Measurements from ENCODE around the gene NCAPD2. TPM values are rescaled to one million over a fixed set of nuclear protein-coding genes. Genes with fewer than 3 reads are reported as not detected.

The NCAPD2 gene
- total and polyA plus RNA-seq, 12 donors: 6.6 to 33.9 (median 20.9) TPM

- no peaks in the 10 kb centered on the region for H3K9me3 ChIP-seq (replicated peaks in 1 of 3)
- H3K27me3 ChIP-seq: no peaks in the 10 kb centered on the region
- DNase-seq: no peak
- H3K4me1 ChIP-seq (replicated peaks in 1 of 2): peaks cover under 1 to 4% of the 10 kb centered on the region in 2 donors
- 67 to 78% (median 72%) methylated on average over 6 to 7 of the region's 7 CpGs for WGBS, 4 donors
- H3K4me3 ChIP-seq: no peak overlapping the region
- peak overlapping the region in 1 of 5 donors; percentile 57 for H3K27ac ChIP-seq
- peaks cover 0 to 79% of the 10 kb centered on the region in 2 donors for H3K36me3 ChIP-seq (replicated peaks in 1 of 2)
- no peak for TF ChIP-seq CTCF (IDR thresholded peaks at IDR 0.05)
- no peak for TF ChIP-seq POLR2A (IDR thresholded peaks at IDR 0.05)
- intact Hi-C loops (cut with DNase I): loop anchor here (5.0 to 10.0 kb wide), 3 partner anchors 36 to 138 kb away; no protein-coding TSS in a partner anchor
Observed at GRCh38 chr12:6463216-6463615, 30.7 kb upstream of the NCAPD2 start.

GRCh38 chr12:6463858-6464257, 30.0 kb upstream of the NCAPD2 start:
- H3K27ac ChIP-seq: no peak overlapping the region
- TF ChIP-seq CTCF (IDR thresholded peaks at IDR 0.05) (no peak), POLR2A (IDR thresholded peaks at IDR 0.05) (no peak)

GRCh38 chr12:6464531-6464930, 29.4 kb upstream of the NCAPD2 start:
- intact Hi-C loops (cut with DNase I): loop anchor here (5.0 to 10.0 kb wide), 3 partner anchors 37 to 140 kb away; no protein-coding TSS in a partner anchor
- peaks cover 0 to 66% of the 10 kb centered on the region in 2 donors for H3K36me3 ChIP-seq (replicated peaks in 1 of 2)
- no peaks in the 10 kb centered on the region for H3K9me3 ChIP-seq (replicated peaks in 1 of 3)
- 87 to 94% (median 90%) methylated on average over 7 to 8 of the region's 8 CpGs for WGBS, 4 donors
- peaks cover 12 to 17% of the 10 kb centered on the region in 2 donors for H3K4me1 ChIP-seq (replicated peaks in 1 of 2)
- no peak overlapping the region for H3K27ac ChIP-seq
- no peak for TF ChIP-seq CTCF (IDR thresholded peaks at IDR 0.05)
- no peak for TF ChIP-seq POLR2A (IDR thresholded peaks at IDR 0.05)
- H3K27me3 ChIP-seq: no peaks in the 10 kb centered on the region
- no peak for DNase-seq
- H3K4me3 ChIP-seq: no peak overlapping the region

More at GRCh38 chr12:6463858-6464257, 30.0 kb upstream of the NCAPD2 start:
- no peak for DNase-seq
- no peaks in the 10 kb centered on the region for H3K27me3 ChIP-seq
- intact Hi-C loops (cut with DNase I): loop anchor here (5.0 to 10.0 kb wide), 3 partner anchors 37 to 139 kb away; no protein-coding TSS in a partner anchor
- H3K36me3 ChIP-seq (replicated peaks in 1 of 2): peaks cover 0 to 73% of the 10 kb centered on the region in 2 donors
- H3K9me3 ChIP-seq (replicated peaks in 1 of 3): no peaks in the 10 kb centered on the region
- peaks cover 7 to 10% of the 10 kb centered on the region in 2 donors for H3K4me1 ChIP-seq (replicated peaks in 1 of 2)
- no peak overlapping the region for H3K4me3 ChIP-seq
- 81 to 91% (median 88%) methylated on average over 6 of the region's 6 CpGs for WGBS, 4 donors

GRCh38 chr12:6465467-6466183, 28.3 kb upstream of the NCAPD2 start:
- Histone ChIP-seq H3K36me3 (replicated peaks in 1 of 2) (peaks cover 0 to 55% of the 10 kb centered on the region in 2 donors), H3K4me3 (no peak overlapping the region), H3K4me1 (replicated peaks in 1 of 2) (peaks cover 15 to 22% of the 10 kb centered on the region in 2 donors), H3K27me3 (no peaks in the 10 kb centered on the region), H3K9me3 (replicated peaks in 1 of 3) (no peaks in the 10 kb centered on the region), H3K27ac (no peak overlapping the region)
- 30 to 47% (median 39%) methylated on average over 6 of the region's 6 CpGs for WGBS, 4 donors
- intact Hi-C loops (cut with DNase I): loop anchor here (5.0 to 10.0 kb wide), 2 partner anchors 133 to 141 kb away; no protein-coding TSS in a partner anchor
- TF ChIP-seq CTCF (IDR thresholded peaks at IDR 0.05) (peak; percentile 80 to 98 (median 90)), POLR2A (IDR thresholded peaks at IDR 0.05) (no peak)
- peak; percentile 44 to 78 (median 59) for DNase-seq
